Sigmoid colon (tissue), 7 donors: ENCODE measurements around the gene ADORA2A. TPM values are rescaled to one million over a fixed set of nuclear protein-coding genes. Genes with fewer than 3 reads are reported as not detected.

ENCODE experiments used
- DNase-seq: peaks from one replicate; pipeline ENCODE4 v3.0.0-alpha.2; 2019
- H3K27ac ChIP-seq, 4 donors: fragments of 200-600 bp; sonication (generic); one replicate each; pipeline ENCODE4 v1.5.1; 2016 to 2019; ENCODE audit warnings: mild to moderate bottlenecking in 1 of 4
- H3K27me3 ChIP-seq, 3 donors: fragments of 200-600 bp; sonication (generic); one replicate each; pipeline ENCODE4 v1.5.1; 2019; ENCODE audit warnings: mild to moderate bottlenecking in 1 of 3
- H3K36me3 ChIP-seq, 4 donors: fragments of 200-600 bp; sonication (generic); one replicate each; pipeline ENCODE4 v1.5.1; 2016 to 2019
- H3K4me1 ChIP-seq, 4 donors: fragments of 200-600 bp; sonication (generic); one replicate each; pipeline ENCODE4 v1.5.1; 2017 to 2019
- H3K4me3 ChIP-seq, 4 donors: fragments of 200-600 bp; sonication (generic); one replicate each; pipeline ENCODE4 v1.5.1; 2017 to 2019; ENCODE audit warnings: mild to moderate bottlenecking in 2 of 4, moderate library complexity in 1 of 4
- H3K9me3 ChIP-seq, 4 donors: fragments of 200-600 bp in 3 of 4; sonication (generic) in 3 of 4; one replicate each; pipeline versions ENCODE4 v1.5.1 to v1.6.1; 2013 to 2019
- EP300 ChIP-seq, 4 donors: sonication (generic); formaldehyde crosslinking; IDR thresholded peaks; one replicate each; pipeline ENCODE4 v1.6.1; 2017; ENCODE audit warnings: antibody characterized with exemption in 4 of 4
- POLR2A ChIP-seq, 2 donors: fragments of 450-650 bp; IDR thresholded peaks; one replicate each; pipeline ENCODE4 v1.6.1; 2016; ENCODE audit warnings: antibody characterized with exemption in 2 of 2, mild to moderate bottlenecking in 2 of 2, moderate library complexity in 2 of 2
- POLR2AphosphoS5 ChIP-seq, 4 donors: sonication (generic); formaldehyde crosslinking; IDR thresholded peaks; one replicate each; pipeline ENCODE4 v1.6.1; 2017; ENCODE audit warnings: antibody characterized with exemption in 4 of 4
- WGBS, 2 donors: extraction: QIAGEN DNeasy Blood & Tissue Kit; methylation state at CpG; one replicate each; pipeline ENCODE4 v1.1.7; 2013; 5-methylcytosine and 5-hydroxymethylcytosine counted together
- intact Hi-C: fragments of 100-400 bp; cut with DNase I; formaldehyde crosslinking; loops from one replicate; pipeline ENCODE4 v1.15.1; 2023
- polyA plus RNA-seq, 3 donors: library from polyadenylated mRNA; stranded (reverse); fragments of 200-250 nt; gene quantifications; one replicate each; pipeline ENCODE4 v1.2.3, GENCODE V29; 2013
- total RNA-seq, 4 donors: library from RNA; depleted of rRNA; stranded (reverse); fragments of >200 nt; gene quantifications; one replicate each; pipeline ENCODE4 v1.1.0, GENCODE V29; 2016
- TF ChIP-seq, protein P1 (sequence below), 4 experiments: fragments of 450-650 bp in 3 of 4; fragments of 200-600 bp in 1 of 4; IDR thresholded peaks; one replicate each; pipeline ENCODE4 v1.5.1; 2016 to 2019; ENCODE audit warnings: antibody characterized with exemption in 4 of 4, mild to moderate bottlenecking in 3 of 4, moderate library complexity in 2 of 4
- donor health status: healthy with polysubstance abuse.
- donor health status: Bipolar disorder and iron deficiency.
- donor health status: healthy.

ADORA2A gene
- total and polyA plus RNA-seq, 7 donors, result 1.2 to 9.3 (median 3.0) TPM

- Histone ChIP-seq H3K4me1 (peaks cover 0 to 32% (median 28%) of the 10 kb centered on the region in 4 donors), H3K36me3 (no peaks in the 10 kb centered on the region), H3K27me3 (no peaks in the 10 kb centered on the region), H3K27ac (peak overlapping the region in 3 of 4 donors; percentile 14 to 41 (median 21)), H3K9me3 (no peaks in the 10 kb centered on the region), H3K4me3 (no peak overlapping the region)
- DNase-seq, result peak; percentile 87
- 20 to 50% methylated on average over 17 of the region's 17 CpGs for WGBS, 2 donors
- intact Hi-C loops, result no loop called here
- TF ChIP-seq, protein P1, sequence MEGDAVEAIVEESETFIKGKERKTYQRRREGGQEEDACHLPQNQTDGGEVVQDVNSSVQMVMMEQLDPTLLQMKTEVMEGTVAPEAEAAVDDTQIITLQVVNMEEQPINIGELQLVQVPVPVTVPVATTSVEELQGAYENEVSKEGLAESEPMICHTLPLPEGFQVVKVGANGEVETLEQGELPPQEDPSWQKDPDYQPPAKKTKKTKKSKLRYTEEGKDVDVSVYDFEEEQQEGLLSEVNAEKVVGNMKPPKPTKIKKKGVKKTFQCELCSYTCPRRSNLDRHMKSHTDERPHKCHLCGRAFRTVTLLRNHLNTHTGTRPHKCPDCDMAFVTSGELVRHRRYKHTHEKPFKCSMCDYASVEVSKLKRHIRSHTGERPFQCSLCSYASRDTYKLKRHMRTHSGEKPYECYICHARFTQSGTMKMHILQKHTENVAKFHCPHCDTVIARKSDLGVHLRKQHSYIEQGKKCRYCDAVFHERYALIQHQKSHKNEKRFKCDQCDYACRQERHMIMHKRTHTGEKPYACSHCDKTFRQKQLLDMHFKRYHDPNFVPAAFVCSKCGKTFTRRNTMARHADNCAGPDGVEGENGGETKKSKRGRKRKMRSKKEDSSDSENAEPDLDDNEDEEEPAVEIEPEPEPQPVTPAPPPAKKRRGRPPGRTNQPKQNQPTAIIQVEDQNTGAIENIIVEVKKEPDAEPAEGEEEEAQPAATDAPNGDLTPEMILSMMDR (IDR thresholded peaks at IDR 0.05), result no peak
- TF ChIP-seq EP300 (IDR thresholded peaks at IDR 0.05) (no peak), POLR2AphosphoS5 (IDR thresholded peaks at IDR 0.05) (no peak), POLR2A (IDR thresholded peaks at IDR 0.05) (no peak)
Measured at GRCh38 chr22:24432059-24432853, 4.9 kb downstream of the ADORA2A start.

GRCh38 chr22:24433001-24433827 is 5.8 kb downstream of the ADORA2A start:
- 92% methylated on average over 34 of the region's 34 CpGs for WGBS, 2 donors
- TF ChIP-seq, protein P1 (IDR thresholded peaks at IDR 0.05), result no peak
- TF ChIP-seq POLR2AphosphoS5 (IDR thresholded peaks at IDR 0.05), result no peak
- TF ChIP-seq POLR2A (IDR thresholded peaks at IDR 0.05), result no peak
- no peak for TF ChIP-seq EP300 (IDR thresholded peaks at IDR 0.05)
- peaks cover 0 to 32% (median 28%) of the 10 kb centered on the region in 4 donors for H3K4me1 ChIP-seq
- no peaks in the 10 kb centered on the region for H3K9me3 ChIP-seq
- intact Hi-C loops, result no loop called here
- no peak overlapping the region for H3K4me3 ChIP-seq
- peak; percentile 61 for DNase-seq
- H3K27ac ChIP-seq, result peak overlapping the region in 3 of 4 donors; percentile 14 to 48 (median 34)
- H3K36me3 ChIP-seq, result no peaks in the 10 kb centered on the region
- no peaks in the 10 kb centered on the region for H3K27me3 ChIP-seq

DNA sequence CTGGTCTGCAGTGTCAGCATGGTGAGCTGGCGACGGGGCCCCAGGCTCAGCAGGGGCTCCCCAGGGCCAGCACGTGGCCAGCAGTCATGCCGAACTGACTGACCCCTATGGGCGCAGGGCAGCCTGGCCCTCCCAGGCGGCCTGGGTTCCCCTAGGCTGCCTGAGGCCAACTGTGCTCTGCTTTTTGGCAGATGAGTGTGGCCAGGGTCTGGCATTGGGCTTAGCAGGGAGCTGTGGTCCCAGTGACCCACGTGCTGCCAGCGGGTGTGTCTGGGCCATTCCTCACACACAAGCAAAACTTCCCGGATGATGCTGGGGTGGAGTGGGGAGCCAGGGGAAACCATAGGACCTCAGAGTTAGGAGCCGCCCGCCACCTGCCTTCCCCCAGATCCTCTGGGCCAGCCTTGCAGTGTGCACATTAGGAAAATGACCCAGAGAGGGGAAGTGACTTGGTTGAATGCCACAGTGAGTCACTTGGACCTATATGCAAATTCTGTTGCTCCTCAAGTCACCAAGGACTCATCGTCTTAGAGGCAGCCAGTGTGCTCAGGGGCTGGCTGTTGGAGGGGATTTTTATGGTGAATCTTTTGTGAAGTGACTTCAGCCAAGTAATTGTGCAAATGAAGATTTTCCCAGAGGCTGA is 6.5 kb downstream of the ADORA2A start:
- H3K4me3 ChIP-seq, result no peak overlapping the region
- WGBS, 2 donors, result 68 to 82% methylated on average over 12 of the region's 12 CpGs
- H3K4me1 ChIP-seq, result peaks cover 0 to 32% (median 28%) of the 10 kb centered on the region in 4 donors
- H3K36me3 ChIP-seq, result no peaks in the 10 kb centered on the region
- no peaks in the 10 kb centered on the region for H3K27me3 ChIP-seq
- DNase-seq, result peak; percentile 65
- no peaks in the 10 kb centered on the region for H3K9me3 ChIP-seq
- no peak for TF ChIP-seq POLR2A (IDR thresholded peaks at IDR 0.05)
- TF ChIP-seq EP300 (IDR thresholded peaks at IDR 0.05), result no peak
- no peak for TF ChIP-seq POLR2AphosphoS5 (IDR thresholded peaks at IDR 0.05)
- TF ChIP-seq, protein P1 (IDR thresholded peaks at IDR 0.05), result no peak
- intact Hi-C loops, result no loop called here
- H3K27ac ChIP-seq, result peak overlapping the region in 2 of 4 donors; percentile 34 to 48

- WGBS, 2 donors, result 53 to 84% methylated on average over 16 of the region's 16 CpGs
- H3K27me3 ChIP-seq, result no peaks in the 10 kb centered on the region
- H3K4me3 ChIP-seq, result no peak overlapping the region
- H3K27ac ChIP-seq, result peak overlapping the region in 1 of 4 donors; percentile 30
- H3K36me3 ChIP-seq, result no peaks in the 10 kb centered on the region
- DNase-seq, result peak; percentile 68
- peaks cover 0 to 32% (median 28%) of the 10 kb centered on the region in 4 donors for H3K4me1 ChIP-seq
- TF ChIP-seq POLR2A (IDR thresholded peaks at IDR 0.05) (no peak), EP300 (IDR thresholded peaks at IDR 0.05) (no peak), POLR2AphosphoS5 (IDR thresholded peaks at IDR 0.05) (no peak)
- TF ChIP-seq, protein P1 (IDR thresholded peaks at IDR 0.05), result no peak
- intact Hi-C loops, result no loop called here
- no peaks in the 10 kb centered on the region for H3K9me3 ChIP-seq
Measured at GRCh38 chr22:24434471-24435322, 7.3 kb downstream of the ADORA2A start.
